NOMO-1 treated with DMSO at 0.1 percent for 48 hours (cell line): Measurements from ENCODE around the gene COL4A2.
"Not testable (repeated sequence)": the region's sequence is repeated elsewhere in the genome, so short reads cannot be mapped to it uniquely, and the experiment has no call there.

Source experiments
- DNase-seq: peaks from one replicate; lab custom pipeline; 2025; ENCODE audit not compliant: unreplicated experiment; lab: John Stamatoyannopoulos, UW

The COL4A2 gene

GRCh38 chr13:110305949-110306339 is 1.1 kb upstream of the COL4A2 start:
- no peak for DNase-seq

GRCh38 chr13:110306340-110306959 is 634 bp upstream of the COL4A2 start:
- no peak for DNase-seq

GRCh38 chr13:110307767-110308655 is 927 bp downstream of the COL4A2 start:
- DNase-seq: no peak

- DNase-seq: no peak
Observed at GRCh38 chr13:110308656-110309359, 1.7 kb downstream of the COL4A2 start.

GRCh38 chr13:110309661-110310524 is 2.8 kb downstream of the COL4A2 start:
- no peak for DNase-seq

GRCh38 chr13:110310541-110311442 is 3.7 kb downstream of the COL4A2 start:
- no peak for DNase-seq

- no peak for DNase-seq
Observed at GRCh38 chr13:110311443-110312338, 4.6 kb downstream of the COL4A2 start.

GRCh38 chr13:110312339-110313031 is 5.4 kb downstream of the COL4A2 start:
- DNase-seq: no peak

- not testable (repeated sequence) for DNase-seq
Observed at GRCh38 chr13:110313261-110313660, 6.2 kb downstream of the COL4A2 start.

GRCh38 chr13:110313733-110314132 is 6.6 kb downstream of the COL4A2 start:
- DNase-seq: not testable (repeated sequence)

- DNase-seq: no peak
Observed at GRCh38 chr13:110314516-110315245, 7.6 kb downstream of the COL4A2 start.

- no peak for DNase-seq
Observed at GRCh38 chr13:110316196-110316595, 9.1 kb downstream of the COL4A2 start.

GRCh38 chr13:110317093-110317492 is 10.0 kb downstream of the COL4A2 start:
- DNase-seq: no peak

GRCh38 chr13:110317496-110318195 is 10.6 kb downstream of the COL4A2 start:
- no peak for DNase-seq

GRCh38 chr13:110318920-110319319 is 11.8 kb downstream of the COL4A2 start:
- DNase-seq: no peak

GRCh38 chr13:110319397-110319773 is 12.3 kb downstream of the COL4A2 start:
- DNase-seq: no peak
